ES-I3 (cell line): ENCODE measurements around the gene PXT1.
A peak's percentile ranks its signal among the peaks of the same experiment; 100 is the strongest.
"Not testable (repeated sequence)": the region's sequence is repeated elsewhere in the genome, so short reads cannot be mapped to it uniquely, and the experiment has no call there.

Experiments used
- H3K36me3 ChIP-seq: 2 replicates; pipeline ENCODE4 v1.6.1; 2013; ENCODE audit warnings: mild to moderate bottlenecking, low read length, control low read depth, moderate library complexity; ENCODE audit not compliant: insufficient read depth
- H3K4me1 ChIP-seq: 2 replicates; pipeline ENCODE4 v1.6.1; 2013; ENCODE audit warnings: mild to moderate bottlenecking, control low read depth, low read length; ENCODE audit not compliant: insufficient read depth
- H3K9ac ChIP-seq: 2 replicates; pipeline ENCODE4 v1.6.1; 2013; ENCODE audit warnings: low read depth, mild to moderate bottlenecking, low read length, moderate library complexity
- H3K9me3 ChIP-seq: 2 replicates; pipeline ENCODE4 v1.6.1; 2013; ENCODE audit warnings: mild to moderate bottlenecking, low read length, moderate library complexity; ENCODE audit not compliant: control insufficient read depth, insufficient read depth

The PXT1 gene

DNA sequence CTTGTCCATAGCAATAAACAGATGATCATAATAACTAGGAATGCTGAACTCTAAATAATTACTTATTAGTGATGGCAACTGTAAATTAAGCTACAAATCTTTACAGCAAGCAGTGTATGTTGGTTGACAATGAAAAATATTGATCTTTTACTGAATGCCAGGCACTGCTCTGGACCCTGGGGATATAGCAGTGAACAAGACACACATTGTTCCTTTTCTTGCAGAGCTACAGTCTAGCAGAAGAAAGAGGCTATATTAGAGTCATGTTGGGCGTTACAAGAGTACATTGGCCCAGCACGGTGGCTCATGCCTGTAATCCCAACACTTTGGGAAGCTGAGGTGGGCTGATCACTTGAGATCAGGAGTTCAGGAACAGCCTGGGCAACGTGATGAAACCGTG is 11.5 kb downstream of the PXT1 start:
- Histone ChIP-seq H3K4me1 (peaks cover 9% of the 10 kb centered on the region), H3K36me3 (no peaks in the 10 kb centered on the region), H3K9me3 (no peaks in the 10 kb centered on the region), H3K9ac (no peak overlapping the region)

- peaks cover 8% of the 10 kb centered on the region for H3K4me1 ChIP-seq
- no peak overlapping the region for H3K9ac ChIP-seq
- no peaks in the 10 kb centered on the region for H3K9me3 ChIP-seq
- H3K36me3 ChIP-seq = no peaks in the 10 kb centered on the region
Observed at GRCh38 chr6:36430351-36430750, 12.3 kb downstream of the PXT1 start.

DNA sequence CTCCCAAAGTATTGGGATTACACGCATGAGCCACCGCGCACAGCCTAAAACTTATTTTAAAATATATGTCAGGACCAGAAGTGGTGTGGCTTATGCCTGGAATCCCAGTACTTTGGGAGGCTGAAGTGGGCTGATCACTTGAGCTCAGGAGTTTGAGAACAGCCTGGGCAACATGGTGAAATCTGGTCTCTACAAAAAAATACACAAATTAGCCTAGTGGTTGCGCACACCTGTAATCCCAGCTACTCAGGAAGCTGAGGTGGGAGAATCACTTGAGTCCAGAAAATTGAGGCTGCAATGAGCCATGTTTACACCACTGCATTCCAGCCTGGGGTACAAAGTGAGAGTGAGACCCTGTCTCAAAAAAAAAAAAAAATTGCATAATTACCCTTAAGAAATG is 13.7 kb downstream of the PXT1 start:
- Histone ChIP-seq H3K9me3 (no peaks in the 10 kb centered on the region), H3K36me3 (no peaks in the 10 kb centered on the region), H3K9ac (no peak overlapping the region), H3K4me1 (peaks cover 8% of the 10 kb centered on the region)

DNA sequence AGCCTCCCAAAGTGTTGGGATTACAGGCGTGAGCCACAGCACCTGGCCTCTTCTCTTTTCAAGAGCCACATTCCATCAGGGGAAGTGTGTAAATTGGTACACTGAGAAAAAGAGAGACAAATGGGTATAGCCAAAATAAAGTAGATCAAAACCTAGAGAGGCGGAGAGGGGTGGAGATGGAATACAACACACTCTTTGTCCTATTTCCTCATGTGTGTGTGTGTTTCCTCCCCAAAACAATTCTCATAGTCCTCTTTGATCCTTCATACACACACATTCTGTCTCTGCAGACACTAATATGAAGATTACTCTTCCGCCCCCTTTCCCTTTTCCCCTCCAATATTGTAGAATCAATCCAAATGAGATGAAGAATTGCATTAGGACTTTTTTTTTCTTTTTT is 16.0 kb downstream of the PXT1 start:
- no peaks in the 10 kb centered on the region for H3K36me3 ChIP-seq
- no peak overlapping the region for H3K9ac ChIP-seq
- H3K9me3 ChIP-seq = no peaks in the 10 kb centered on the region
- no peaks in the 10 kb centered on the region for H3K4me1 ChIP-seq

GRCh38 chr6:36423101-36423824 is 19.4 kb downstream of the PXT1 start:
- H3K9me3 ChIP-seq = no peaks in the 10 kb centered on the region
- no peaks in the 10 kb centered on the region; the same call in 1 of the 2 replicates for H3K4me1 ChIP-seq
- peak overlapping the region; percentile 86 for H3K9ac ChIP-seq
- no peaks in the 10 kb centered on the region for H3K36me3 ChIP-seq

- H3K9ac ChIP-seq = peak overlapping the region; percentile 86
- H3K36me3 ChIP-seq = no peaks in the 10 kb centered on the region
- H3K9me3 ChIP-seq = no peaks in the 10 kb centered on the region
- H3K4me1 ChIP-seq = no peaks in the 10 kb centered on the region; the same call in 1 of the 2 replicates
Observed at GRCh38 chr6:36422714-36423100, 19.9 kb downstream of the PXT1 start.

GRCh38 chr6:36419310-36419709 is 23.3 kb downstream of the PXT1 start:
- no peaks in the 10 kb centered on the region for H3K36me3 ChIP-seq
- H3K9ac ChIP-seq = no peak overlapping the region
- no peaks in the 10 kb centered on the region for H3K9me3 ChIP-seq
- no peaks in the 10 kb centered on the region; the same call in 1 of the 2 replicates for H3K4me1 ChIP-seq

DNA sequence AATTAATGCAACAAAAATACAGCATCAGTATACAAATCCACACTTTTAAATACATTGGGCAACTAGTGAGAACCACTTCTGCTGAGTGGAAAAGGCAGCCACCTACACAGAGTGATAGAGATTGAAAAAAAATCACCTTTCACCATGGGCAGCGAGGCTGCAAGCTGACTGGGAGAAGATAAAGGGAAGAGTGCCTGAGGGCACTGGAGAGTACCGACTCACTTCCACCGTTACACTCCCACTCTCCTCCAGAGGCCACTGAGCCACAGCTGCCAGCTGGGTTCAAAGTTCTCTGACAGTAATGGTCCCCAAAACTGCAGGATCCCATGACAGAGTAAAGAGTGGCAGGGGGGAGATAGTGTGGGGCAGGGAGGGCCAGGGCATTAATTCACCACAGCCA is 24.1 kb downstream of the PXT1 start:
- no peaks in the 10 kb centered on the region; the same call in 1 of the 2 replicates for H3K9me3 ChIP-seq
- H3K9ac ChIP-seq = no peak overlapping the region
- H3K4me1 ChIP-seq = no peaks in the 10 kb centered on the region; the same call in 1 of the 2 replicates
- no peaks in the 10 kb centered on the region for H3K36me3 ChIP-seq

- H3K4me1 ChIP-seq = no peaks in the 10 kb centered on the region; the same call in 1 of the 2 replicates
- no peaks in the 10 kb centered on the region for H3K36me3 ChIP-seq
- no peaks in the 10 kb centered on the region; the same call in 1 of the 2 replicates for H3K9me3 ChIP-seq
- no peak overlapping the region for H3K9ac ChIP-seq
Observed at GRCh38 chr6:36414481-36414880, 28.2 kb downstream of the PXT1 start.

DNA sequence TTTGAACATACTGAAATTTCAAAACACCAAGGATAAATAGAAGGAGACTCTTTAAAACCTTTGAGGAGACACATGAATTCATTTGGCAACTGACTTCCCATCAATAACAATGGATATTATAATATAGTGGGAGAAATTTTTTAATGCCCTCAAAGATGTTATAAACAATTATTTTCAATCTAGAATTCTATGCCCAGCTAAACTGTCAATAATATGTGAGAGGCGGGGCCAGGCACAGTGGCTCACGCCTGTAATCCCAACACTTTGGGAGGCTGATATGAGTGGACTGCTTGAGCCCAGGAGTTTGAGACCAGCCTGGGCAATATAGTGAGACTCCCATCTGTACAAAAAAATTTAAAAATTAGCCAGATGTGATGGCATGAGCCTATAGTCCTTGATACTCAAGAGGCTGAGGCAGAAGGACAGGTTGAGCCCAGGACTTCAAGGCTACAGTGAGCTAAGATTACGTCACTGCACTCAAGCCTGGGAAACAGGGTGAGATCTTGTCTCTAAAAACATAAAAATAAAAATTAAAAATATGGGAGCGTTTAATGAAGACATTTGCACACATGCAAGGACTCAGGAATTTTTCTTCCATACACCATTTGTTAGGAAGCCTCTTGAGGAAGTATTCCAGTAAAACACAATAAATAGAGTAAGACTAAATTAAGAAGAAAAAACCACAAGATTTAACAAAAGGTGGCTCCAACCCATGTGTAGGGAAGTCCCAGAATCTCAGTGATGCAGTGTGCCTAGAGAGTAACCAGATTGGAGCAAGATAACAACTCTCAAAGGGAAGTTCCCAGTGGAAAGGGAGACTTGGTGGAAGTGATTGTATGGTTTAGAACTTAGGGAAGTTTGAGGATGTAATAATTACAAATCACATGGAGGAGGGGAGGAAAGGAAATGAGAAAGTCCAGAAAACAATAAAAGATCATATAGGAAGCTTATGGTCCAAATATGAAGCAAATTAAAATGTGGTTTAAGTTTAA is 28.9 kb downstream of the PXT1 start:
- H3K36me3 ChIP-seq = no peaks in the 10 kb centered on the region
- H3K9me3 ChIP-seq = no peaks in the 10 kb centered on the region; the same call in 1 of the 2 replicates
- H3K9ac ChIP-seq = no peak overlapping the region
- no peaks in the 10 kb centered on the region; the same call in 1 of the 2 replicates for H3K4me1 ChIP-seq

- not testable (repeated sequence) for H3K36me3 ChIP-seq, H3K4me1 ChIP-seq, H3K9me3 ChIP-seq, H3K9ac ChIP-seq
Observed at GRCh38 chr6:36409718-36410117, 32.9 kb downstream of the PXT1 start.

DNA sequence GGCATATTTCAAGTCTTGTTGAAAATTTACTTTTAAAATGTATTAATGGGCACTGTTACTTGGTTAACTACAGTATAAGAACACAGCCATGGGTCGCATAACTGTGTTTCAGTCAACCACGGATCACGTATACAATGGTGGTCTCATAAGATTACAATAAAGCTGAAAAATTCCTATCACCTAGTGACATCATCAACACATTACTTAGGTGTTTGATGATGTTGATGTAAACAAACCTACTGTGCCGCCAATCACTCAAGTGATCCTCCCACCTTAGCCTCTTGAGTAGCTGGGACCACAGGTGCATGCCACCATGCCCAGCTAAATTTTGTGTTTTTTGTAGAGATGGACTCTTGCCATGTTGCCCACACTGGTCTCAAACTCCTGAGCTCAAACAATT is 38.5 kb downstream of the PXT1 start:
- H3K9ac ChIP-seq = no peak overlapping the region
- H3K4me1 ChIP-seq = no peaks in the 10 kb centered on the region

GRCh38 chr6:36402481-36402880 is 40.2 kb downstream of the PXT1 start:
- no peaks in the 10 kb centered on the region for H3K36me3 ChIP-seq
- no peaks in the 10 kb centered on the region for H3K4me1 ChIP-seq
- no peak overlapping the region for H3K9ac ChIP-seq
- no peaks in the 10 kb centered on the region for H3K9me3 ChIP-seq

More for the DNA sequence above, 38.5 kb downstream of the PXT1 start:
- no peaks in the 10 kb centered on the region for H3K36me3 ChIP-seq
- no peaks in the 10 kb centered on the region for H3K9me3 ChIP-seq

- Histone ChIP-seq H3K4me1 (no peaks in the 10 kb centered on the region), H3K9ac (no peak overlapping the region), H3K9me3 (no peaks in the 10 kb centered on the region), H3K36me3 (no peaks in the 10 kb centered on the region)
Observed at GRCh38 chr6:36399970-36400369, 42.7 kb downstream of the PXT1 start.
